Spleen (tissue), 11 donors: Measurements from ENCODE around the gene PLCD1. TPM values are rescaled to one million over a fixed set of nuclear protein-coding genes. Genes with fewer than 3 reads are reported as not detected.

Source experiments
- DNase-seq: peaks from one replicate; pipeline ENCODE4 v3.0.0-alpha.2; 2020
- H3K27ac ChIP-seq, 8 donors: fragments of 200-600 bp; sonication (generic) in 7 of 8; 1 replicate in 4 of 8; 2 replicates in 4 of 8; pipeline versions ENCODE4 v1.5.0 to v1.8.0; 2016 to 2021; ENCODE audit warnings: inconsistent platforms in 4 of 8, mild to moderate bottlenecking in 4 of 8, moderate library complexity in 1 of 8
- H3K27me3 ChIP-seq, 7 donors: fragments of 200-600 bp; sonication (generic) in 6 of 7; replicated peaks in 1 of 7; 1 replicate in 4 of 7; 2 replicates in 3 of 7; pipeline versions ENCODE4 v1.5.0 to v1.8.0; 2016 to 2021; ENCODE audit warnings: inconsistent platforms in 3 of 7, mild to moderate bottlenecking in 1 of 7
- H3K36me3 ChIP-seq, 6 donors: fragments of 200-600 bp; sonication (generic) in 5 of 6; 1 replicate in 4 of 6; 2 replicates in 2 of 6; pipeline versions ENCODE4 v1.5.0 to v1.8.0; 2016 to 2021; ENCODE audit warnings: inconsistent platforms in 2 of 6
- H3K4me1 ChIP-seq, 6 donors: fragments of 200-600 bp; sonication (generic) in 5 of 6; 1 replicate in 3 of 6; 2 replicates in 3 of 6; pipeline versions ENCODE4 v1.5.0 to v1.8.0; 2016 to 2021; ENCODE audit warnings: inconsistent platforms in 3 of 6
- H3K4me3 ChIP-seq, 8 donors: fragments of 200-600 bp; sonication (generic) in 7 of 8; 1 replicate in 4 of 8; 2 replicates in 4 of 8; pipeline versions ENCODE4 v1.5.0 to v1.8.0; 2016 to 2021; ENCODE audit warnings: inconsistent platforms in 4 of 8, mild to moderate bottlenecking in 4 of 8, moderate library complexity in 2 of 8
- H3K9me3 ChIP-seq, 8 donors: fragments of 200-600 bp; sonication (generic) in 7 of 8; 1 replicate in 4 of 8; 2 replicates in 4 of 8; pipeline versions ENCODE4 v1.5.0 to v1.8.0; 2016 to 2021; ENCODE audit warnings: inconsistent platforms in 4 of 8
- POLR2A ChIP-seq, 3 donors: fragments of 450-650 bp; IDR thresholded peaks; one replicate each; pipeline ENCODE4 v1.5.1; 2017; ENCODE audit warnings: antibody characterized with exemption in 3 of 3, mild to moderate bottlenecking in 1 of 3
- POLR2AphosphoS5 ChIP-seq, 3 donors: sonication (generic); formaldehyde crosslinking; IDR thresholded peaks; one replicate each; pipeline ENCODE4 v1.5.1; 2017; ENCODE audit warnings: antibody characterized with exemption in 3 of 3
- WGBS, 5 donors: extraction: QIAGEN DNeasy Blood & Tissue Kit in 3 of 5; methylation state at CpG; one replicate each; pipeline versions ENCODE4 v1.1.5 to v1.1.7; 2013 to 2018; 5-methylcytosine and 5-hydroxymethylcytosine counted together
- intact Hi-C: fragments of 100-400 bp; cut with DNase I; formaldehyde crosslinking; loops from one replicate; pipeline ENCODE4 v1.15.0; 2023; ENCODE audit warnings: low total_unique reads
- polyA plus RNA-seq, 3 donors: library from polyadenylated mRNA; stranded (reverse); fragments of 200-250 nt; gene quantifications; one replicate each; pipeline ENCODE4 v1.2.1, GENCODE V29; 2013
- total RNA-seq, 7 donors: library from RNA; depleted of rRNA in 3 of 7; stranded (reverse); fragments of >200 nt in 3 of 7; fragmentation: NEBNext Ultra II Directional in 4 of 7; extraction: Animal tissue kit (Norgen Biotek cat#: 25700) in 4 of 7; gene quantifications; one replicate each; pipeline versions ENCODE4 v1.1.0 to v1.2.1, GENCODE V29; 2016 to 2021
- TF ChIP-seq, protein P1 (sequence below), 11 experiments: fragments of 200-600 bp in 7 of 11; fragments of 450-650 bp in 4 of 11; sonication (generic) in 4 of 11; IDR thresholded peaks in 8 of 11; conservative IDR thresholded peaks in 3 of 11; 1 replicate in 7 of 11; 2 replicates in 4 of 11; pipeline versions ENCODE4 v1.4.0 to v1.8.0; 2016 to 2021; ENCODE audit warnings: antibody characterized with exemption in 11 of 11, inconsistent platforms in 4 of 11, mild to moderate bottlenecking in 1 of 11
- donor health status: healthy with polysubstance abuse.
- donor health status: DM: no; HTN: no; CAD: no; lungs with moderate emphysema.
- donor health status: DM: no; HTN: no; CAD: no.
- donor health status: Bipolar disorder and iron deficiency.
- donor health status: healthy.
- donor health status: DM: no; HTN: no; CAD: no.
- donor health status: DM: yes; HTN: yes; CAD: no.

PLCD1 gene
- total and polyA plus RNA-seq, 10 donors: 11.8 to 24.0 (median 18.8) TPM

DNA sequence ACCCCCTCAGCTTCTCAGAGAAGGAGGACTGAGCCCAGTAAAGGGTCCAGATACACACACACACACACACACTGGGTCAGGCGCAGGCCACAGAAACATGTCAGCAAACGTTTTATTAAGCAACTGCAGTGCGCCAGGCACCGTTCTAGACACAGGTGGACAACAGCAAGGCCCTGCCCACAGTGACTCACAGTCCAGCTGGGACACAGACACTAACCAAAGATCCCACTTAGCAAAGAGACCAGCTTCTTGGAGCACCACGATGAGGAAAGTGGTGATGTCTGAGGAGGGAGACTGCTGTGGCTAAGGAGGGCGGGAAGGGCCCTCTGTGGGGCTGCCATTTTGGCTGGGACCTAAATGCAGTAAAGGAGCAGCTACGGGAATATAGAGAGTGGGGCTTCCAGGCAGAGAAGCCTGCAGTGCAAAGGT is 41.7 kb downstream of the PLCD1 start:
- DNase-seq: peak; percentile 72
- H3K4me3 ChIP-seq: no peak overlapping the region
- H3K27ac ChIP-seq: peak overlapping the region in 2 of 8 donors; percentile 29 to 72
- intact Hi-C loops: no loop called here
- TF ChIP-seq POLR2AphosphoS5 (IDR thresholded peaks at IDR 0.05): no peak
- TF ChIP-seq, protein P1, sequence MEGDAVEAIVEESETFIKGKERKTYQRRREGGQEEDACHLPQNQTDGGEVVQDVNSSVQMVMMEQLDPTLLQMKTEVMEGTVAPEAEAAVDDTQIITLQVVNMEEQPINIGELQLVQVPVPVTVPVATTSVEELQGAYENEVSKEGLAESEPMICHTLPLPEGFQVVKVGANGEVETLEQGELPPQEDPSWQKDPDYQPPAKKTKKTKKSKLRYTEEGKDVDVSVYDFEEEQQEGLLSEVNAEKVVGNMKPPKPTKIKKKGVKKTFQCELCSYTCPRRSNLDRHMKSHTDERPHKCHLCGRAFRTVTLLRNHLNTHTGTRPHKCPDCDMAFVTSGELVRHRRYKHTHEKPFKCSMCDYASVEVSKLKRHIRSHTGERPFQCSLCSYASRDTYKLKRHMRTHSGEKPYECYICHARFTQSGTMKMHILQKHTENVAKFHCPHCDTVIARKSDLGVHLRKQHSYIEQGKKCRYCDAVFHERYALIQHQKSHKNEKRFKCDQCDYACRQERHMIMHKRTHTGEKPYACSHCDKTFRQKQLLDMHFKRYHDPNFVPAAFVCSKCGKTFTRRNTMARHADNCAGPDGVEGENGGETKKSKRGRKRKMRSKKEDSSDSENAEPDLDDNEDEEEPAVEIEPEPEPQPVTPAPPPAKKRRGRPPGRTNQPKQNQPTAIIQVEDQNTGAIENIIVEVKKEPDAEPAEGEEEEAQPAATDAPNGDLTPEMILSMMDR (IDR thresholded peaks at IDR 0.05 in 8 of 11, conservative IDR thresholded peaks at IDR 0.05 in 3 of 11): no peak
- no peak for TF ChIP-seq POLR2A (IDR thresholded peaks at IDR 0.05)
- H3K27me3 ChIP-seq: no peaks in the 10 kb centered on the region
- H3K9me3 ChIP-seq: no peaks in the 10 kb centered on the region
- 68 to 94% (median 81%) methylated on average over 6 to 7 of the region's 7 CpGs for WGBS, 5 donors
- H3K4me1 ChIP-seq: peaks cover 0 to 36% (median 0%) of the 10 kb centered on the region in 6 donors
- H3K36me3 ChIP-seq: peaks cover 0 to 18% (median 0%) of the 10 kb centered on the region in 6 donors

DNA sequence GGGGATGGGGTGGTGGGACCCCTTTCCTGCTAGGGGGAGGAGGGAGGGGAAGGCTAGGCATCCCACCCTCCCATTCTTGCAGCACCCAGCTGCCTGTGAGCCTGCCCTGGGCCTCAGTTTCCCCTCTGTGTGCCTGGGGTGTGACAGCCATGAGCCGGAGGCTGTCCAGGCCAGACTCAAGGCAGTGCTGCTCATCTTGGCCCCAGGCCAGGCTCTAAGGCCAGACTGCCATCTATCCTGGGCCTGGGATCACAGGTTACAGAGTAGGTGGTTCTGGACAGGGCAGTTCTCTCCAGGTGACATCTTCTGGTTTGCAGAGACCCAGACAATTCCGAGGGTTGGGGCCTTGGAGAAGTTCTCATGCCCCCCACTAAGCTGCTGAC is 42.1 kb downstream of the PLCD1 start:
- Histone ChIP-seq H3K4me1 (peaks cover 0 to 36% (median 0%) of the 10 kb centered on the region in 6 donors), H3K27ac (peak overlapping the region in 2 of 8 donors; percentile 29 to 72), H3K27me3 (no peaks in the 10 kb centered on the region), H3K36me3 (peaks cover 0 to 23% (median 0%) of the 10 kb centered on the region in 6 donors), H3K4me3 (no peak overlapping the region), H3K9me3 (no peaks in the 10 kb centered on the region)
- intact Hi-C loops: no loop called here
- 70 to 100% (median 89%) methylated on average over 1 to 2 of the region's 2 CpGs for WGBS, 5 donors
- TF ChIP-seq, protein P1 (IDR thresholded peaks at IDR 0.05 in 8 of 11, conservative IDR thresholded peaks at IDR 0.05 in 3 of 11): no peak
- TF ChIP-seq POLR2A (IDR thresholded peaks at IDR 0.05) (no peak), POLR2AphosphoS5 (IDR thresholded peaks at IDR 0.05) (no peak)
- DNase-seq: peak; percentile 64

DNA sequence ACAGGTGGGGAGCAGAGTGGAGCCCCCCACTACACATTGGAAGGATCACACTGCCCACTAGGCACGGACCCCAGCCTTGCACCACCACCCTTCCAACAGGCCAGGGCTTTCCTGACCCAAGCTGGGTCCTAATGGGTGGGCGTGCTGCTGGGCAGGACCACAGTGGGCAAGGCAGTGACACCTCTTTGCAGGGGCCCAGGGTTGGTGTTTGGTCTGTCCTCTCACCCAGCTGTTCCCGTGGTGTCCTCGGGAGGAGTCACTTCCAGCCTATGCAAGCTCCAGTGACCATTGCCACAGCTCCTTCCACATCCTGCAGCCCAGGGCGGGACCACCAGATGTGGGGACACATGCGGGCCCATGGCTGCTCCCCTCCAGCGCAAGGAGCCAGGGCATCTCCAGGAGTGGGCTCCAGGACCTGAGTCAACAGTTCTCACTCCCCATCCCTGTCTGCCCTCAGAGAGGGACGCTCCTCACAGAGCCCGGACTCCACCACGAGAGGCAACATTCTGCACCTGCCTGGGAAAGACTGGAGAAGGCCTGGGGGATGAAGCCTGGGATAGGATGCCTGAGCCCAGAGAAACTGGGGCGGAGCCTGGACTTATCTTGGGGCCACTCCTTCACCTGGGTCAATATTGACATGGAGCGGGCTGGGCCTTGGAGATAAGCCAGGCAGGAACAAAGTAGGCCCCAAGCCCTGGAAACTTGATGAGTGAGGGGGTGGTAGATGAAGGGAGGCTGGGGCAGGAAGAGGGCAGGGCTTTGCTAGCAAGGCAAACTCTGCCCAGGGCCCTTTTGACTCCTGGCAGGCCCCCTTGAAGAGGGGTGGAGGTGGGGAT is 42.7 kb downstream of the PLCD1 start:
- intact Hi-C loops: no loop called here
- no peak for TF ChIP-seq POLR2A (IDR thresholded peaks at IDR 0.05)
- TF ChIP-seq, protein P1 (IDR thresholded peaks at IDR 0.05 in 8 of 11, conservative IDR thresholded peaks at IDR 0.05 in 3 of 11): no peak
- no peak for TF ChIP-seq POLR2AphosphoS5 (IDR thresholded peaks at IDR 0.05)
- peak; percentile 61 for DNase-seq
- Histone ChIP-seq H3K4me3 (no peak overlapping the region), H3K27ac (peak overlapping the region in 1 of 8 donors; percentile 72), H3K4me1 (peaks cover 0 to 36% (median 0%) of the 10 kb centered on the region in 6 donors), H3K9me3 (no peaks in the 10 kb centered on the region), H3K27me3 (no peaks in the 10 kb centered on the region), H3K36me3 (peaks cover 0 to 25% (median 0%) of the 10 kb centered on the region in 6 donors)
- WGBS, 5 donors: 66 to 89% (median 81%) methylated on average over 9 to 12 of the region's 12 CpGs

GRCh38 chr3:37985637-37986320 is 43.7 kb downstream of the PLCD1 start:
- peaks cover 0 to 31% (median 0%) of the 10 kb centered on the region in 6 donors for H3K36me3 ChIP-seq
- H3K9me3 ChIP-seq: no peaks in the 10 kb centered on the region
- TF ChIP-seq, protein P1 (IDR thresholded peaks at IDR 0.05 in 8 of 11, conservative IDR thresholded peaks at IDR 0.05 in 3 of 11): no peak
- TF ChIP-seq POLR2AphosphoS5 (IDR thresholded peaks at IDR 0.05) (no peak), POLR2A (IDR thresholded peaks at IDR 0.05) (no peak)
- no peak overlapping the region for H3K27ac ChIP-seq
- H3K27me3 ChIP-seq: no peaks in the 10 kb centered on the region
- intact Hi-C loops: no loop called here
- peak; percentile 33 for DNase-seq
- 86 to 91% (median 88%) methylated on average over 7 to 8 of the region's 8 CpGs for WGBS, 5 donors
- no peak overlapping the region for H3K4me3 ChIP-seq
- H3K4me1 ChIP-seq: peaks cover 0 to 43% (median 0%) of the 10 kb centered on the region in 6 donors
